ENCODE results near the gene NBPF11. TPM values are rescaled to one million over a fixed set of nuclear protein-coding genes. Genes with fewer than 3 reads are reported as not detected.
"Not testable (repeated sequence)": the region's sequence is repeated elsewhere in the genome, so short reads cannot be mapped to it uniquely, and the experiment has no call there.

The NBPF11 gene
- total RNA-seq, 2 donors from 2014 or later = 8.5 to 12.3 TPM

DNA sequence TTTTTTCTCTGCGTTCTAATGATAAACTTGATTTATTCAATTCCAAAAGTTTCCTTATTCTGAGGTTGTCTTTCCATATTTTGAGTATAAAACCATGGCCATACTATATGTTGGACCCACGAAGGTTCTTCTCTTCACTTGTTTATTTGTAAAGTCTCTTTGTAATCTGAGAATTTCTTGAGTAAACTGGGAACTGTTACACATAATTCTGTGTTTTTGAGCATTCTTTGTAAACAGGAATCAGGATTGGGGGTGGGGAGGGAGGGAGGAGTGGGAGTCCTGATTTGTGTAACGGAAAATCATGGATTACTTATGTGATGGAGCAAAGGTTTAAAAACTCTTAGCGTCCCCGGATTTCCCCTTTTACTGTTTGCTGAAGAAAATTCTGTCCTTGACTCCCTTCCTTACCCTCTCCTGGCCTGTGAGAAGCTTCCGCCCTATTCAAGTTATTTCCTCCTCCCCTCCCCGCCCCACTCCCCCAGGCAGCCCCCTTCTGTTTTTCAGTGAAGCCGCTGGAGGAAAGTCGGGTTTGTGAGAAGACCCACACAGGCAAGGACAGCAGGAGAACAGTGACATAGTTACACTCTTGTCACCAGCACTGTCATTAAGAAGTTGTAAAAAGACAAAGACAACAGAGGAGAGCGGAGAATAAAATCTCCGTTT is 6.4 kb upstream of the NBPF11 start:
- ATAC-seq (ENCODE audit: insufficient number of reproducible peaks, low FRiP score, low read depth) = no peak
- no peak overlapping the region for H3K27ac ChIP-seq
- TF ChIP-seq, protein P1, sequence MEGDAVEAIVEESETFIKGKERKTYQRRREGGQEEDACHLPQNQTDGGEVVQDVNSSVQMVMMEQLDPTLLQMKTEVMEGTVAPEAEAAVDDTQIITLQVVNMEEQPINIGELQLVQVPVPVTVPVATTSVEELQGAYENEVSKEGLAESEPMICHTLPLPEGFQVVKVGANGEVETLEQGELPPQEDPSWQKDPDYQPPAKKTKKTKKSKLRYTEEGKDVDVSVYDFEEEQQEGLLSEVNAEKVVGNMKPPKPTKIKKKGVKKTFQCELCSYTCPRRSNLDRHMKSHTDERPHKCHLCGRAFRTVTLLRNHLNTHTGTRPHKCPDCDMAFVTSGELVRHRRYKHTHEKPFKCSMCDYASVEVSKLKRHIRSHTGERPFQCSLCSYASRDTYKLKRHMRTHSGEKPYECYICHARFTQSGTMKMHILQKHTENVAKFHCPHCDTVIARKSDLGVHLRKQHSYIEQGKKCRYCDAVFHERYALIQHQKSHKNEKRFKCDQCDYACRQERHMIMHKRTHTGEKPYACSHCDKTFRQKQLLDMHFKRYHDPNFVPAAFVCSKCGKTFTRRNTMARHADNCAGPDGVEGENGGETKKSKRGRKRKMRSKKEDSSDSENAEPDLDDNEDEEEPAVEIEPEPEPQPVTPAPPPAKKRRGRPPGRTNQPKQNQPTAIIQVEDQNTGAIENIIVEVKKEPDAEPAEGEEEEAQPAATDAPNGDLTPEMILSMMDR (IDR thresholded peaks at IDR 0.05) = no peak
- H3K27me3 ChIP-seq (replicated peaks; ENCODE audit: insufficient read depth) = no peaks in the 10 kb centered on the region
- no peak for DNase-seq (ENCODE audit: low spot score)
- H3K4me1 ChIP-seq (ENCODE audit: control insufficient read depth in 1 of 2, low read depth in 2 of 2) = no peaks in the 10 kb centered on the region
- H3K36me3 ChIP-seq = no peaks in the 10 kb centered on the region
- no peaks in the 10 kb centered on the region for H3K9me3 ChIP-seq
- H3K4me3 ChIP-seq = no peak overlapping the region

DNA sequence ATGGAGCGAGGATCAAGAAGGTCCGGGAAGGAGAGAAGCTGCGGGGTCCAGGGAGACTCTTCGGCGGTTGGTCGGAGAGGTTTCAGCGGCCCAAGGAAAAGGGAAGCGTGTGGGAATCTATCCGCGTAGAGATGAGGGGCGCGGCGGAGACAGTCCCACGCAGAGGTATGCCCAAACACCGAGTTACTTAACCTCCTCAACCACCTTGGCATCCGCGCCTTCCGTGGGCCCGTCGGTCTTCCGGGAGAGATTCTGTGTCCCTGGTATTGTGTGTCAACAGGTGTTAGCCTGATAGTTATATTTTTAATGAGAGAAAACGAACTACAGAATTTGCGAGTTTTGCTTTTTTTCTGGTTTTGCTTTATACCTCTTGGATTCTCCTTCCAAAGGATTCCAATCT is 5.7 kb upstream of the NBPF11 start:
- not testable (repeated sequence) for H3K9me3 ChIP-seq; H3K27me3 ChIP-seq (replicated peaks; ENCODE audit: insufficient read depth); H3K27ac ChIP-seq

GRCh38 chr1:148155494-148156275 is 3.6 kb upstream of the NBPF11 start:
- not testable (repeated sequence) for DNase-seq (ENCODE audit: low spot score); H3K4me3 ChIP-seq; H3K27me3 ChIP-seq (replicated peaks; ENCODE audit: insufficient read depth); ATAC-seq (ENCODE audit: insufficient number of reproducible peaks, low FRiP score, low read depth); H3K36me3 ChIP-seq; H3K27ac ChIP-seq; H3K4me1 ChIP-seq (ENCODE audit: control insufficient read depth in 1 of 2, low read depth in 2 of 2); H3K9me3 ChIP-seq

More for the DNA sequence above, 5.7 kb upstream of the NBPF11 start:
- H3K36me3 ChIP-seq; H3K4me3 ChIP-seq; ATAC-seq (ENCODE audit: insufficient number of reproducible peaks, low FRiP score, low read depth); DNase-seq (ENCODE audit: low spot score); H3K4me1 ChIP-seq (ENCODE audit: control insufficient read depth in 1 of 2, low read depth in 2 of 2): not testable (repeated sequence)

- not testable (repeated sequence) for H3K27me3 ChIP-seq (replicated peaks; ENCODE audit: insufficient read depth); H3K27ac ChIP-seq; H3K9me3 ChIP-seq; H3K4me3 ChIP-seq; H3K36me3 ChIP-seq; DNase-seq (ENCODE audit: low spot score); ATAC-seq (ENCODE audit: insufficient number of reproducible peaks, low FRiP score, low read depth)
- H3K4me1 ChIP-seq (ENCODE audit: control insufficient read depth in 1 of 2, low read depth in 2 of 2) = peaks cover 0 to 11% of the 10 kb centered on the region in 2 donors
These were observed 714 bp upstream of the NBPF11 start for GRCh38 chr1:148152795-148153194.

DNA sequence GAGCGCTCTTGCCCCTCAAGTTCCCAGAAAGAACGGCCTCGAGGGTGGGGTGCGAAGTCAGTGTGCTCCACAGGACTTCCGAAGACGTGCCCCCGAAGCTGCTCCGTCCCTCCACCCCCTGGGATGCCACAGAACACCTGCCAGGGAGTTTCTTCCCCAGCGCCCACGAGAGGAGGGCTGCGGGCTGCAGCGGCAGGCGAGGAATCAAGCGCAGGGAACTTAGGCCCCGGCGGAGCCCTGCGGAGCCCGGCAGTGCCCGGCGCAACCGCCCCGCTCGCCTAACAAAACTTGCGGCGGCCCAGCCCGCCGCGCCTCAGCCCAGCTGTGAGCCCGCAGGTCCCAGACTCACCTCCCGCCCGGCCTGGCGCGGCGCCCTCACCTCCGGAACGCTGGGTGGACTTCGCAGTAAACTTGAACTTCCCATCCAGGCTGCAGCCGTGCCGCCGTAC is 686 bp downstream of the NBPF11 start:
- not testable (repeated sequence) for H3K36me3 ChIP-seq; H3K27me3 ChIP-seq (replicated peaks; ENCODE audit: insufficient read depth); DNase-seq (ENCODE audit: low spot score); H3K9me3 ChIP-seq
- Histone ChIP-seq H3K27ac (peak overlapping the region; percentile 61 to 68), H3K4me1 (ENCODE audit: control insufficient read depth in 1 of 2, low read depth in 2 of 2) (peaks cover 0 to 11% of the 10 kb centered on the region in 2 donors), H3K4me3 (peak overlapping the region; percentile 77)
- peak; percentile 44 for ATAC-seq (ENCODE audit: insufficient number of reproducible peaks, low FRiP score, low read depth)

DNA sequence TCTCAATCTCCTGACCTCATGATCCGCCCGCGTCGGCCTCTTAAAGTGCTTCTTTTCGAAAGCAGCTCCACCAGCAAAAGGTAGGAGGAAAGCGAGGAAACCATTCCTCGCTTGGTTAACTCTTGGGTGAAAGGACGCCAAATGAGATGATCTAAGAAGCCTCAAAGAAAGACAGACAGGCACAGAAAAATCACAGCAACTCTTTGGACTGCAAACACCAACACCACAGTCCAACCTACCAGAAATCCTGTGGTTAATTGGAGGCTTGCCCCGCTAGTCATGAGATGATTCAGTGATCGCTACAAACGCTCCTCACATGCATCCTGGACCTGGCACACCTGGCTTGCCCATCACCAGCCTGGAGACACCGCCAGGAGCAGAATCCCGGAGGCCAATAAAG is 1.1 kb downstream of the NBPF11 start:
- H3K9me3 ChIP-seq; H3K36me3 ChIP-seq; ATAC-seq (ENCODE audit: insufficient number of reproducible peaks, low FRiP score, low read depth); H3K27me3 ChIP-seq (replicated peaks; ENCODE audit: insufficient read depth); DNase-seq (ENCODE audit: low spot score): not testable (repeated sequence)
- H3K4me1 ChIP-seq (ENCODE audit: control insufficient read depth in 1 of 2, low read depth in 2 of 2) = peaks cover 0 to 11% of the 10 kb centered on the region in 2 donors
- peak overlapping the region; percentile 77 for H3K4me3 ChIP-seq
- H3K27ac ChIP-seq = peak overlapping the region in 1 of 2 donors; percentile 61

- H3K27ac ChIP-seq; H3K36me3 ChIP-seq; H3K9me3 ChIP-seq; DNase-seq (ENCODE audit: low spot score); H3K4me3 ChIP-seq; H3K27me3 ChIP-seq (replicated peaks; ENCODE audit: insufficient read depth); ATAC-seq (ENCODE audit: insufficient number of reproducible peaks, low FRiP score, low read depth): not testable (repeated sequence)
- H3K4me1 ChIP-seq (ENCODE audit: control insufficient read depth in 1 of 2, low read depth in 2 of 2) = peaks cover 0 to 11% of the 10 kb centered on the region in 2 donors
These were observed 2.1 kb downstream of the NBPF11 start for GRCh38 chr1:148150014-148150413.

DNA sequence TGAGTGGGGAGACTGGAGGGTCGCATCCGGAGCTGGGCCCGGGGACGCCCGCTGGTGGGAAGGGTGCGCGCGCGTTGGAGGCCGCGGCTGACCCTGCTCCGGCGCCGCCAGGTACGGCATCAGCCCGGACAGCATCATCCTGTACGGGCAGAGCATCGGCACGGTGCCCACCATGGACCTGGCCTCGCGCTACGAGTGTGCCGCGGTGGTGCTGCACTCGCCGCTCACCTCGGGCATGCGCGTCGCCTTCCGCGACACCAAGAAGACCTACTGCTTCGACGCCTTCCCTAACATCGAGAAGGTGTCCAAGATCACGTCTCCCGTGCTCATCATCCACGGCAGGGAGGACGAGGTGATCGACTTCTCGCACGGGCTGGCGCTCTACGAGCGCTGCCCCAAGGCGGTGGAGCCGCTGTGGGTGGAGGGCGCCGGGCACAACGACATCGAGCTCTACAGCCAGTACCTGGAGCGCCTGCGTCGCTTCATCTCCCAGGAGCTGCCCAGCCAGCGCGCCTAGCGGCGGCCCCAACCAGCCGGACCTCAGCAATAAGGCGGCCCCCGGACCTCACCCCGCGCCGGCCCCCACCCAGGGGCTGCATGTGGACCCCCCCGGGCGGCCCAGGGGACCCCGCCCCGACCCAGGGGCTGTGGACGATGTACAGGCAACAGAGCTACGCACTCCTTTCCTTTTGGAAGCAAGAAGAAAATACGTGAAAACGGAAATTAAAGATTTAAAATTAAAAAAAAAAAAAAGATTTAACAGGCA is 2.8 kb downstream of the NBPF11 start:
- DNase-seq (ENCODE audit: low spot score); H3K9me3 ChIP-seq; H3K36me3 ChIP-seq; H3K4me3 ChIP-seq; H3K27me3 ChIP-seq (replicated peaks; ENCODE audit: insufficient read depth); H3K27ac ChIP-seq; ATAC-seq (ENCODE audit: insufficient number of reproducible peaks, low FRiP score, low read depth): not testable (repeated sequence)
- peaks cover 0 to 11% of the 10 kb centered on the region in 2 donors for H3K4me1 ChIP-seq (ENCODE audit: control insufficient read depth in 1 of 2, low read depth in 2 of 2)

DNA sequence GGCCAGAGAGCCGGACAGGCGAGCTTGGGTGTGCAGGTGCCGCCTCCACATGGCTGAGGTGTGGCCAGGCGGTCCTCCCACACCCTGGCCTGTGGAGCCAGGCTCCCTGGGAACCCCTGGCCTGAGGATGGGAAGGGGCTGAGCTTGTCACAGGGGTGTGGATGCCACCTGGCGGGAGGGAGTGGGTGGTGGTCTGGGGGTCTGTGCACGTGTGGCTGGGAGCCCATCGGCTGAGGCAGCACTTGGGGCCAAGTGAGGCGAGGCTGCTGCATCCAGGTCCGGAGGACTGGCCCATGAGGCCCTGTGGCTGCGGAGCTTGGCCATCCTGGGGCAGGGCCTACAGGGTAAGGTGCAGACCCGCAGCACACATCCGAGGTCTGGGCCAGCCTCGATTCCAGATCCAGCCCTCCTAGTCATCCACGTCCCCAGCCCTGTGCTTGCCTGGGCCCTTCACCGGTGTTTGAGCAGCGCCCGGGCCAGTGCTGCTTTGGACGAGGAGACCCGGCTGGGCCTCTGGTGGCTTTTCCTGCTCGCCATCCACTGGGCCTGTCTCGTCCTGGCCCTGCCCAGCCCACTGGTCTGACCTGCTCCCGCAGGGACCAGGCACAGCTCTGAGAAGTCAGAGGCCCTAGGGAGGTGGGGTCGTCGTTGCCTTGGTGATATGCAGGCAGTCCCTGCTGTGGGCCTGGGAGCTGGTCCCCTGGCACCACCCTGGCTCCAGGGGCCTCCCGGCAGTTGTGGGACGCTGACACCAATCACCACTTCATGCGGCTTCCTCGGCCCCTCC is 4.8 kb downstream of the NBPF11 start:
- not testable (repeated sequence) for ATAC-seq (ENCODE audit: insufficient number of reproducible peaks, low FRiP score, low read depth); H3K4me3 ChIP-seq; H3K9me3 ChIP-seq

GRCh38 chr1:148146191-148146997 is 5.7 kb downstream of the NBPF11 start:
- not testable (repeated sequence) for H3K9me3 ChIP-seq; ATAC-seq (ENCODE audit: insufficient number of reproducible peaks, low FRiP score, low read depth); H3K27ac ChIP-seq; H3K27me3 ChIP-seq (replicated peaks; ENCODE audit: insufficient read depth); DNase-seq (ENCODE audit: low spot score); H3K4me3 ChIP-seq; H3K36me3 ChIP-seq
- peaks cover 0 to 11% of the 10 kb centered on the region in 2 donors for H3K4me1 ChIP-seq (ENCODE audit: control insufficient read depth in 1 of 2, low read depth in 2 of 2)

More for the DNA sequence above, 4.8 kb downstream of the NBPF11 start:
- peaks cover 0 to 11% of the 10 kb centered on the region in 2 donors for H3K4me1 ChIP-seq (ENCODE audit: control insufficient read depth in 1 of 2, low read depth in 2 of 2)
- H3K36me3 ChIP-seq; DNase-seq (ENCODE audit: low spot score); H3K27ac ChIP-seq; H3K27me3 ChIP-seq (replicated peaks; ENCODE audit: insufficient read depth): not testable (repeated sequence)

Measured in thoracic aorta (tissue), 2 donors.